ENCODE measurements around the gene ERG.
A peak's percentile ranks its signal among the peaks of the same experiment; 100 is the strongest.

ERG gene

GRCh38 chr21:38351176-38351959 lies 146.9 kb downstream of the ERG start:
- TF ChIP-seq, protein P1, sequence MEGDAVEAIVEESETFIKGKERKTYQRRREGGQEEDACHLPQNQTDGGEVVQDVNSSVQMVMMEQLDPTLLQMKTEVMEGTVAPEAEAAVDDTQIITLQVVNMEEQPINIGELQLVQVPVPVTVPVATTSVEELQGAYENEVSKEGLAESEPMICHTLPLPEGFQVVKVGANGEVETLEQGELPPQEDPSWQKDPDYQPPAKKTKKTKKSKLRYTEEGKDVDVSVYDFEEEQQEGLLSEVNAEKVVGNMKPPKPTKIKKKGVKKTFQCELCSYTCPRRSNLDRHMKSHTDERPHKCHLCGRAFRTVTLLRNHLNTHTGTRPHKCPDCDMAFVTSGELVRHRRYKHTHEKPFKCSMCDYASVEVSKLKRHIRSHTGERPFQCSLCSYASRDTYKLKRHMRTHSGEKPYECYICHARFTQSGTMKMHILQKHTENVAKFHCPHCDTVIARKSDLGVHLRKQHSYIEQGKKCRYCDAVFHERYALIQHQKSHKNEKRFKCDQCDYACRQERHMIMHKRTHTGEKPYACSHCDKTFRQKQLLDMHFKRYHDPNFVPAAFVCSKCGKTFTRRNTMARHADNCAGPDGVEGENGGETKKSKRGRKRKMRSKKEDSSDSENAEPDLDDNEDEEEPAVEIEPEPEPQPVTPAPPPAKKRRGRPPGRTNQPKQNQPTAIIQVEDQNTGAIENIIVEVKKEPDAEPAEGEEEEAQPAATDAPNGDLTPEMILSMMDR (IDR thresholded peaks at IDR 0.05), result no peak
- Histone ChIP-seq H3K27ac (peak overlapping the region; percentile 38 to 50), H3K4me3 (no peak overlapping the region)
- no peak for DNase-seq (ENCODE audit: low spot score)

DNA sequence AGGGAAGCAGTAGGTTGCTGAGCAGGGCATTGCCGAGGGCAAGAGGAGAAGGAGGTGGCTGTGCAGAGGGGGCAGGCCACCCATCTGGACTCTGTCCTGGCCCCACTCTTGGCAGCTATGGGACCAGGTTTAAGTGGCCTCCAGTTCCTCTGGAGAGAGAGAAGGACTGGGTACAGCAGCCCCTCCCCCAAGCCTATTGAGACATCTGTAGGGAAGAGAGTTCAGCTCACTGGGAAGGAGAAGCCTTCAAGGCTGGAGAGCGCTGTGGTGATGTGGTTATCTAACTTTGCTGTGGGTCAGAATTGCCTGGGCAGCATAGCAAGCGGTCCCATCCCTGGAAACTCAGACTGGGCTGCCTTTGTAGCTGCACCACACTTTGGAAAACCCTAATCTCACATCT lies 147.6 kb downstream of the ERG start:
- TF ChIP-seq, protein P1 (IDR thresholded peaks at IDR 0.05), result no peak
- Histone ChIP-seq H3K4me3 (no peak overlapping the region), H3K27ac (peak overlapping the region in 1 of 2 donors; percentile 31)
- no peak for DNase-seq (ENCODE audit: low spot score)

GRCh38 chr21:38349977-38350376 lies 148.3 kb downstream of the ERG start:
- TF ChIP-seq, protein P1 (IDR thresholded peaks at IDR 0.05), result no peak
- DNase-seq (ENCODE audit: low spot score), result no peak
- H3K27ac ChIP-seq, result peak overlapping the region; percentile 2 to 60
- no peak overlapping the region for H3K4me3 ChIP-seq

GRCh38 chr21:38349111-38349746 lies 149.0 kb downstream of the ERG start:
- peak; percentile 50 for DNase-seq (ENCODE audit: low spot score)
- Histone ChIP-seq H3K4me3 (no peak overlapping the region), H3K27ac (peak overlapping the region; percentile 53 to 60)
- TF ChIP-seq, protein P1 (IDR thresholded peaks at IDR 0.05), result no peak

GRCh38 chr21:38346286-38346685 lies 152.0 kb downstream of the ERG start:
- H3K4me3 ChIP-seq, result no peak overlapping the region
- TF ChIP-seq, protein P1 (IDR thresholded peaks at IDR 0.05), result no peak
- DNase-seq (ENCODE audit: low spot score), result peak; percentile 54
- H3K27ac ChIP-seq, result no peak overlapping the region

DNA sequence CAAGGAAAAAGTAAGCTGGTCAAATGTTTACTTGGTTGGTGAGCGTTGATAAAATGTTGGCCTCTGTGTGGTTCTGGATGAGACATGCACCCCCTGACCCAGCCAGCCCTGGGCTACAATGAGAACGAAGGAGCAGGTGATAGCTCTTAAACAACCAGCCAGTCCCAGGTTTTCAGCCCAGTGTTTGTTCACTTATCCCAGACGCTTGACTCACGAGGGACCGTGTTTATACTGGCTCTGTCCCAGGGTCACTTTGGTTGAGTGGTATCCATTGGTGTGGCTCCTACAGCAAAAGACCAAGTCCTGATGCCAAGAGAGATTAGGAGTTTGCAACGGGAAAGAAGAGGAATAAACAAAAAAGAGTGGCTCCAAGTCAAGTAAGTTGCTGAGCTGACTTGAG lies 154.6 kb downstream of the ERG start:
- DNase-seq (ENCODE audit: low spot score), result peak; percentile 85
- TF ChIP-seq, protein P1 (IDR thresholded peaks at IDR 0.05), result no peak
- peak overlapping the region; percentile 77 to 85 for H3K27ac ChIP-seq
- H3K4me3 ChIP-seq, result peak overlapping the region; percentile 8

DNA sequence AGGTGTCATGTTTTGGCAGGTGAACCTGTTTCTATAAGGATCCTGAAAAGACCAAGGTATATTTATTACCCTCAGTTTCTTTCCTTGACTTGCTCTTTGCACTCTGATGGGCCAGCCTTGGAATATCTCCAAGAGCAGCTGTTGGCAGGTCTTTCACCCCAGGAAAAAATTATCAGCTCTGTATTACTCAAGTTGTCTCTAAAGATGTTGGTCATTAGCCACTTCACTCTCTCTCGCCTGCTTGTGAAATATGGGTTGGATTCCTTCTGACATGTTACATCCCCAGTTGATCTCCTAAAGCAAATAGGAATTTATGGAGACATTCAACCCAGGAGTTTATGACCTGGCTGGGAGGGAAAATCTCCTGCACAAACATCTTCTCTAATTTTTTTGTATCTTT lies 155.5 kb downstream of the ERG start:
- TF ChIP-seq, protein P1 (IDR thresholded peaks at IDR 0.05), result no peak
- Histone ChIP-seq H3K27ac (peak overlapping the region; percentile 77 to 85), H3K4me3 (no peak overlapping the region)
- DNase-seq (ENCODE audit: low spot score), result no peak
